Endothelial cell of umbilical vein (primary cell): ENCODE measurements around the gene PTAFR.

ENCODE experiments used
- CTCF ChIP-seq, 2 donors: IDR thresholded peaks; 1 replicate in 1 of 2; 2 replicates in 1 of 2; pipeline ENCODE4 v1.5.1; 2011; ENCODE audit warnings: low read length in 2 of 2, mild to moderate bottlenecking in 2 of 2, moderate library complexity in 2 of 2, control low read depth in 1 of 2, inconsistent platforms in 1 of 2, low read depth in 1 of 2; ENCODE audit not compliant: insufficient read depth in 1 of 2; ENCODE audit errors: extremely low read depth in 1 of 2
- EZH2 ChIP-seq: IDR thresholded peaks from 2 replicates; pipeline ENCODE4 v1.6.1; 2012; ENCODE audit warnings: borderline replicate concordance, low read depth, mild to moderate bottlenecking, moderate library complexity, low read length, inconsistent platforms; ENCODE audit not compliant: severe bottlenecking
- GATA2 ChIP-seq: IDR thresholded peaks from 2 replicates; pipeline ENCODE4 v1.7.0; 2011; ENCODE audit warnings: low read depth, mild to moderate bottlenecking, moderate library complexity, mixed read lengths, low read length; ENCODE audit not compliant: insufficient read length, insufficient read depth
- MAX ChIP-seq: IDR thresholded peaks from 2 replicates; pipeline ENCODE4 v1.6.1; 2011; ENCODE audit not compliant: insufficient read depth, insufficient read length
- POLR2A ChIP-seq: IDR thresholded peaks from 2 replicates; pipeline ENCODE4 v1.6.1; 2012; ENCODE audit warnings: low read depth, mild to moderate bottlenecking, control low read depth, low read length
- POLR2AphosphoS5 ChIP-seq: IDR thresholded peaks from 2 replicates; pipeline ENCODE4 v1.6.1; 2012; ENCODE audit warnings: low read depth, mild to moderate bottlenecking, control low read depth, low read length, moderate library complexity; ENCODE audit not compliant: insufficient read depth

GRCh38 chr1:28135371-28136168 lies 40.9 kb downstream of the PTAFR start:
- TF ChIP-seq CTCF (IDR thresholded peaks at IDR 0.05; ENCODE audit: extremely low read depth in 1 of 2, insufficient read depth in 1 of 2, low read depth in 1 of 2, low read length in 2 of 2), result no peak
- no peak for TF ChIP-seq POLR2A
- no peak for TF ChIP-seq POLR2AphosphoS5
- TF ChIP-seq EZH2, result no peak
- TF ChIP-seq MAX, result no peak
- no peak for TF ChIP-seq GATA2
